Cardiac fibroblast (primary cell): ENCODE results near the gene FAM47E.

ENCODE experiments used
- DNase-seq, 2 donors: peaks; one replicate each; pipeline versions ENCODE4 v3.0.0 to v3.0.0-alpha.2; 2010; ENCODE audit warnings: low read depth in 2 of 2
- H3K4me3 ChIP-seq, 2 donors: replicated peaks in 1 of 2; 1 replicate in 1 of 2; 2 replicates in 1 of 2; pipeline ENCODE4 v1.5.1; 2011; ENCODE audit warnings: low read depth in 2 of 2, low read length in 2 of 2, mild to moderate bottlenecking in 2 of 2, moderate library complexity in 1 of 2
- CTCF ChIP-seq: IDR thresholded peaks from one replicate; pipeline ENCODE4 v1.5.1; 2011; ENCODE audit warnings: low read depth, mild to moderate bottlenecking, low read length, inconsistent platforms

Gene FAM47E

GRCh38 chr4:76226418-76226817 is 25.1 kb upstream of the FAM47E start:
- no peak for TF ChIP-seq CTCF
- no peak for DNase-seq
- H3K4me3 ChIP-seq = no peak overlapping the region

GRCh38 chr4:76232681-76233080 is 18.8 kb upstream of the FAM47E start:
- DNase-seq = no peak
- no peak overlapping the region for H3K4me3 ChIP-seq
- TF ChIP-seq CTCF = no peak

GRCh38 chr4:76233083-76233482 is 18.4 kb upstream of the FAM47E start:
- TF ChIP-seq CTCF = no peak
- no peak for DNase-seq
- no peak overlapping the region for H3K4me3 ChIP-seq

- no peak for DNase-seq
- TF ChIP-seq CTCF = no peak
- no peak overlapping the region for H3K4me3 ChIP-seq
These were observed 18.0 kb upstream of the FAM47E start for GRCh38 chr4:76233529-76233928.

- TF ChIP-seq CTCF = no peak
- H3K4me3 ChIP-seq = no peak overlapping the region
- no peak for DNase-seq
These were observed 17.4 kb upstream of the FAM47E start for GRCh38 chr4:76233967-76234678.

GRCh38 chr4:76234679-76235044 is 16.9 kb upstream of the FAM47E start:
- no peak for TF ChIP-seq CTCF
- DNase-seq = no peak
- no peak overlapping the region for H3K4me3 ChIP-seq

- DNase-seq = no peak
- TF ChIP-seq CTCF = no peak
- H3K4me3 ChIP-seq = no peak overlapping the region
These were observed 16.1 kb upstream of the FAM47E start for GRCh38 chr4:76235407-76235806.
